GM10266 (cell line): ENCODE results near the gene FA2H.
A peak's percentile ranks its signal among the peaks of the same experiment; 100 is the strongest.

Source experiments
- DNase-seq: peaks from one replicate; pipeline ENCODE4 v3.0.0; 2012; ENCODE audit errors: extremely low spot score
- TF ChIP-seq, protein P1 (sequence below): IDR thresholded peaks from 2 replicates; pipeline ENCODE4 v1.5.1; 2012; ENCODE audit warnings: mild to moderate bottlenecking, low read depth; ENCODE audit not compliant: control insufficient read depth, insufficient read depth; ENCODE audit errors: missing control alignments

FA2H gene

DNA sequence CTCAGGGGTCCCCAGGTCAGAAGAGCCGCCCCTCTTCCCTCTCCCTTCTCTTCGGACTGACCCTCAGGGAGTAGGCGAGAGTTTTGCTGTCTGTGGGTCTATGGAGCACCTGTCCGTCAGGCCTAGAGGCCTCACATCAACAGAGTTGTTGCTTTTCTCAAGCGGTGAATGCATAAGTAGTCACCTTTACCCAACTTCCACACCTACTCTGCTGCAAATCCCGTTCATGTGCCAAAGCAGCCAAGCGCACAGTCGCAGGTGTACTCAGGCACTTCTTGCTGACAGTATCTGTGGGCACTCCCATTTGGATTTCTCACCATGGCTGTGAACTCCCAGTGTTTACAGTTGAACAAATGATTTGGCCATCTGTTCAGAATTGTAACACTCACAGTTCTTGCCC is 4.0 kb upstream of the FA2H start:
- TF ChIP-seq, protein P1, sequence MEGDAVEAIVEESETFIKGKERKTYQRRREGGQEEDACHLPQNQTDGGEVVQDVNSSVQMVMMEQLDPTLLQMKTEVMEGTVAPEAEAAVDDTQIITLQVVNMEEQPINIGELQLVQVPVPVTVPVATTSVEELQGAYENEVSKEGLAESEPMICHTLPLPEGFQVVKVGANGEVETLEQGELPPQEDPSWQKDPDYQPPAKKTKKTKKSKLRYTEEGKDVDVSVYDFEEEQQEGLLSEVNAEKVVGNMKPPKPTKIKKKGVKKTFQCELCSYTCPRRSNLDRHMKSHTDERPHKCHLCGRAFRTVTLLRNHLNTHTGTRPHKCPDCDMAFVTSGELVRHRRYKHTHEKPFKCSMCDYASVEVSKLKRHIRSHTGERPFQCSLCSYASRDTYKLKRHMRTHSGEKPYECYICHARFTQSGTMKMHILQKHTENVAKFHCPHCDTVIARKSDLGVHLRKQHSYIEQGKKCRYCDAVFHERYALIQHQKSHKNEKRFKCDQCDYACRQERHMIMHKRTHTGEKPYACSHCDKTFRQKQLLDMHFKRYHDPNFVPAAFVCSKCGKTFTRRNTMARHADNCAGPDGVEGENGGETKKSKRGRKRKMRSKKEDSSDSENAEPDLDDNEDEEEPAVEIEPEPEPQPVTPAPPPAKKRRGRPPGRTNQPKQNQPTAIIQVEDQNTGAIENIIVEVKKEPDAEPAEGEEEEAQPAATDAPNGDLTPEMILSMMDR = no peak

DNA sequence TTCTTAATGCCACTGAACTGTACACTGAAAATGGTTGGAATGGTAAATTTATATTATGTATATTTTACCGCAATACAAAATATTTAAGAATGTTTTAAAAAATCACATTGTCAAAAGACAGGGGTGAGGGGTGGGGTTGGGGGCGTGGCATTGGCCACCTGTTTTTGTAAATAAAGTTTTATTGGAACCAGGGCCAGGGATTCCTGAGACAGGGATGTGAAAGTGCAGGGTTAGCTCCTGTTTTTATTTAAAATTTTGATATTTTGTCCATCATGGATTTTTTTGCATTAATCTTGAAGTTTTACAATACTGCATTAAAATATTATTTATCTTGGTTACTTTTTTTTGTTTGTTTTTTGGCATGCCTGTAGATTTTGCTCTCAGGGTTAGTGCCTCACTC is 2.3 kb upstream of the FA2H start:
- TF ChIP-seq, protein P1 = no peak
- DNase-seq = no peak

More for the DNA sequence above, 4.0 kb upstream of the FA2H start:
- DNase-seq = no peak

DNA sequence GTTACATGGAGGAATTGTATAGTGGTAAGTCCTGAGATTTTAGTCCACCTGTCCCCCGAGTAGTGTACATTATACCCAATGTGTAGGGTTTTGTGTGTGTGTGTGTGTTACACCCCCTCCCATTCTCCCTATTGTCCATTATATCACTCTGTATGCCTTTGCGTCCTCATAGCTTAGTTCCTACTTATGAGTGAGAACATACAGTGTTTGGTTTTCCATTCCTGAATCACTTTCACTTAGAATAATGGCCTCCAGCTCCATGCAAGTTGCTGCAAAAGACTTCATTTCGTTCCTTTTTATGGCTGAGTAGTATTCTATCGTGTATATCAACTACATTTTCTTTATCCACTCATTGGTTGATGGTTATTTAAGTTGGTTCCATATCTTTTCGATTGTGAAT is 635 bp upstream of the FA2H start:
- TF ChIP-seq, protein P1 = no peak
- DNase-seq = no peak

DNA sequence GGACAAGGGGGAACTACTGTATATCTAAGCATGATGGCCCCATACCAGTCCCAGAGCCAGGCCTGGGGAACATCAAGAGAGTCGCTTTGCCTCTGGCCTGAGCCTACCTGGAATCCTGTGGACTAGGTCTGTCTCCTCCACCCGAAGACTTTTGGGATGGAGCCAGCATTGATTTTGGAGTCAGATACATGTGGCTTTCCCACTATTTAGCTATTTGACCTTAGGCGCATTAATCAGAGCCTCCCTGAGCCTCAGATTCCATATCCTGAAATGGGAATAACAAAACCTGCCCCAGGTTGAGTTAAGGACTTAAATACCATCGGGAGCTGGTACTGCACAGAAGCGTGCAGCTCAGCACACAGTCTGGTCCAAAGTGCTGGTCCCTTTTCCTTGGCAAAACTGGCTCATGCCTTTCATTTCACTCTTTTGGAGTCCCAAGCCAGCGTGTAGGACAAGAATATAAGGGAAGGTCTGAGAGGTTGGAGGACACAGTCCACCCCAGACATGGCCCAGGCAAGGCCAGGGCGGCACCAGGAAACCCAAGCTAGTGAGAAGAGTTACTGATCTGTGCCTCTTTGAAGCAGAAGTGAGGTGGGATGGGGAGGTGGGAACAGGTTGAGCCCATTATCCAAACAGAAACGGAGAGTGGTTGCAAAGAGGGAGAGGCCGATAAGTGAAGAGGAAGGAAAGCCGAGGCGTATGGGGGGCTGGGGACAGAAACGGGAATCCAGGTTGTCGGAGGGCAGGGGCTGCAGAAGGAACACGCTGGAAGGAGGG is 986 bp downstream of the FA2H start:
- TF ChIP-seq, protein P1 = no peak
- DNase-seq = no peak

DNA sequence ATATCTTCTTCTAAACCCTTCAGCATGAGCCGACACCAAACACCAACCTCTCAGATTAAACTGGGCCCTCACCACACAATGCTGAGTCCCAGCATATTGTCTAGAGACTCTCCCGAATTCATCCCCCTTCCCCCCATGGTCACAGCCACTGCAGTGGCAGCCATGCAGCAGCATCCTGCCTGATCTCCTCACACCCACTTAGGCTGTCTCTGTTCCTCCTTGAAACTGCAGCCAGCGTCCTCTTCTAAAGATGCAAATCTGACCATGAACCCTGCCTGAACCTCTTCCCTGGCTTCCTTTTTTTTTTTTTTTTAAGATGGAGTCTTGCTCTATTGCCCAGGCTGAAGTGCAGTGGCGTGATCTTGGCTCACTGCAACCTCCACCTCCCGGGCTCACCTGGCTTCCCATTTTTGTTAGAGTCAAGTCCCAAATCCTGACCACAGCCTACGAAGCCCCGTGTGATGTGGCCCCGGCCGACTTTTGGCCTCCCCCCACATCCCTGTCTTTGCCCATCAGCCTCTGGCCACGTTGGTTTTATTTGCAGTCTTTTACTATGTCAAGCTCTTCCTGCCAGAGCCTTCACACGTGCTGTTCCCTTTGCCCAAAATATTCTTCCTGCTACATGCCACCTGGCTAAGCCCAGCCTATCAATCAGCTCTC is 2.8 kb downstream of the FA2H start:
- DNase-seq = peak; percentile 71
- TF ChIP-seq, protein P1 = no peak

DNA sequence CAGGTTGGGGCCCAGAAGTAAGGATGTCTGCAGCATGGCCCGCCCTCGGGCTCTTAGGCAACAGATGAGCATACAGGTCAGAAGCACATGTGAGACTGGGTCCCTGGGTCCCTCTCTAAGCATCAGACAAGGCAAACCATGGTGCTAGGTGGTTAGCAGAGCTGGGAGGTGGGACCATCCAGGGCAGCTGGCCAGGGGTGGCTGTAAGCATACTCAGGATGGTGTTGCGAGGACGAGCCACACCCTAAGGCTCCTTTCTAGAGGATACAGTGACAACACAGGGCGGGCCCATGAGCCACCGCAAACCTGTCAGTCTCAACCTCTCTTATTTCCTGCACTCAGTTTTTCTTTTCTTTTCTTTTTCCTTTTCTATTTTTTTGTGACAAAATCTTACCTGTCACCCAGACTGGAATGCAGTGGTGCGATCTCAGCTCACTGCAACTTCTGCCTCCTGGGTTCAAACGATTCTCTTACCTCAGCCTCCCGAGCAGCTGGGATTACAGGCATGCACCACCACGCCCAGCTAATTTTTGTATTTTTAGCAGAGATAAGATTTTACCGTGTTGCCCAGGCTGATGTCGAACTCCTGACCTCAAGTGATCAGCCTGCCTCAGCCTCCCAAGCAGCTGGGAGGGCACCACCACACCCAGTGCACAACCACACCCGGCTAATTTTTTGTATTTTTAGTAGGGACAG is 3.6 kb downstream of the FA2H start:
- TF ChIP-seq, protein P1 = no peak
- no peak for DNase-seq

DNA sequence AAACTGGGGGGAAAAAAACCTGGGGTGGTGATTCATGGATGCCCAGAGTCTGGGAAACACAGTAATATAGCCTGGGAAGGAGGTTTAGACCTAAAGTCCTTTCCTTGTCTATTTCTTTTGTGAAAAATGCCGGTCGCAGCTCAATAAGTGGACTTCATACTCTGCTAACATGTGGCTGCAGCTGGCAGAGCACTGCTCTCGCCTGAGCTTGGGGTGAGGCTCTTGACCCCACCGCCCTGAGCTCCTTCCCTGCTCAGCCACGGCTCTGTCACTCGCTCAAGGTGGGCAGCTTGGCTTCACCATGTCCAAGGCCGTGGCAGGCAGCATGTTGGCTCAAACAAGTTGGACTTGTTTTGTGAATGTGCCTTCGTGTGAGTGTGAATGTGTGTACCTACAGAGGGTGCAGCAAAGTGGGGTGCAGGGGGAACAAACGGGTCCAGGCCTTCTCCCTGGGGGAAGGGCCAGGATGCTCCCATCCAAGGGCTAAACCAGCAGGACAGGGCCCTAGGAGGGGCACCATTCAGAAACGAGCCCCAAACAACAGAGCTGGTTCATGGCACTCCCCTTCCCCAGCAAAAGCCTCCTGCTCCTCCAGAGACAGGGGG is 4.9 kb downstream of the FA2H start:
- DNase-seq = no peak
- TF ChIP-seq, protein P1 = no peak
